Measurements from ENCODE around the gene MSL3. TPM values are rescaled to one million over a fixed set of nuclear protein-coding genes. Genes with fewer than 3 reads are reported as not detected.

Gene MSL3
- total RNA-seq, 1 experiment from 2014 or later = 13.4 TPM

DNA sequence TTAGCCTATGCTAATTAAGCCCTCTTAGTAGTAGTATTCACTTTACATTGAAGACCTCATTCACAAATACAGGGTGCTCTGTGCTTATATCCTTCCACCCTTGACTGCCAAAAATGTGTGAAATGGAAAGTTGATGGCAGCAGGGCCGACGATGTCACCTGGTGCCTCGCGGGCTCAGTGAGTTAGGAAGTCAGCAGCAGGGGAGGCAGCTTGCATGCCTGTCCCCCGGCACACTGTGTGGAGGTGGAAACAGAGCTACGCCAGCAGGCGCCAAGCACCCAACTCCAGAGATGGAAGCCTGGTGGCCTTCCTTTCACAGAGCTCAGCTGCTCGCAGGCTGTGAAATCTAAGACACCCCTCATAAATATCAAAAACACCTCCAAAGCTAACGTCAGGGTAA lies 8.4 kb downstream of the MSL3 start (continued):
- TF ChIP-seq ZNF232 (CRISPR knock-in tag; IDR thresholded peaks at IDR 0.05) (no peak), ZNF263 (CRISPR knock-in tag; IDR thresholded peaks at IDR 0.05; ENCODE audit: low read depth) (no peak), ESRRA (CRISPR knock-in tag; IDR thresholded peaks at IDR 0.05; ENCODE audit: borderline replicate concordance) (no peak)
- TF ChIP-seq, protein P1, sequence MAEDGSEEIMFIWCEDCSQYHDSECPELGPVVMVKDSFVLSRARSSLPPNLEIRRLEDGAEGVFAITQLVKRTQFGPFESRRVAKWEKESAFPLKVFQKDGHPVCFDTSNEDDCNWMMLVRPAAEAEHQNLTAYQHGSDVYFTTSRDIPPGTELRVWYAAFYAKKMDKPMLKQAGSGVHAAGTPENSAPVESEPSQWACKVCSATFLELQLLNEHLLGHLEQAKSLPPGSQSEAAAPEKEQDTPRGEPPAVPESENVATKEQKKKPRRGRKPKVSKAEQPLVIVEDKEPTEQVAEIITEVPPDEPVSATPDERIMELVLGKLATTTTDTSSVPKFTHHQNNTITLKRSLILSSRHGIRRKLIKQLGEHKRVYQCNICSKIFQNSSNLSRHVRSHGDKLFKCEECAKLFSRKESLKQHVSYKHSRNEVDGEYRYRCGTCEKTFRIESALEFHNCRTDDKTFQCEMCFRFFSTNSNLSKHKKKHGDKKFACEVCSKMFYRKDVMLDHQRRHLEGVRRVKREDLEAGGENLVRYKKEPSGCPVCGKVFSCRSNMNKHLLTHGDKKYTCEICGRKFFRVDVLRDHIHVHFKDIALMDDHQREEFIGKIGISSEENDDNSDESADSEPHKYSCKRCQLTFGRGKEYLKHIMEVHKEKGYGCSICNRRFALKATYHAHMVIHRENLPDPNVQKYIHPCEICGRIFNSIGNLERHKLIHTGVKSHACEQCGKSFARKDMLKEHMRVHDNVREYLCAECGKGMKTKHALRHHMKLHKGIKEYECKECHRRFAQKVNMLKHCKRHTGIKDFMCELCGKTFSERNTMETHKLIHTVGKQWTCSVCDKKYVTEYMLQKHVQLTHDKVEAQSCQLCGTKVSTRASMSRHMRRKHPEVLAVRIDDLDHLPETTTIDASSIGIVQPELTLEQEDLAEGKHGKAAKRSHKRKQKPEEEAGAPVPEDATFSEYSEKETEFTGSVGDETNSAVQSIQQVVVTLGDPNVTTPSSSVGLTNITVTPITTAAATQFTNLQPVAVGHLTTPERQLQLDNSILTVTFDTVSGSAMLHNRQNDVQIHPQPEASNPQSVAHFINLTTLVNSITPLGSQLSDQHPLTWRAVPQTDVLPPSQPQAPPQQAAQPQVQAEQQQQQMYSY (CRISPR knock-in tag; IDR thresholded peaks at IDR 0.05) = no peak

DNA sequence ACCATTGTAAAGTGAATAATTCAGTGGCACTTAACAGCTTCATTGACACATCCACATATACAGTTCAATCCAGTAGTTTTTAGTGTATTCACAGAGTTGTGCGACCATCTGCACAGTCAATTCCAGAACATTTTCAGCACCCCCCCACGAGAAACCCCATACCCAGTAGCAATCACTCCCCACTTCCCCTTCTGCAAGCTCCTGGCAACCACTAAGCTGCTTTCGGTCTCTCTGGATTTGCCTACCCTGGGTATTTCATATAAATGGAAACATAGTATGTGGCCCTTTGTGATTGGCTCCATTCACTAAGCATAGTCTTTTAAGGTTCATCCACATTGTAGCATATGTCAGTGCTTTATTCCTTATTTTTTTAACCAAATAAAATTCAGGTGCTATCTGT lies 10.0 kb downstream of the MSL3 start:
- ATAC-seq (no peak), DNase-seq (ENCODE audit: low spot score) (no peak)
- POLR2A ChIA-PET = no interaction called here
- Mint-ChIP-seq H3K36me3 (peaks cover 19% of the 10 kb centered on the region), H3K9me3 (no peaks in the 10 kb centered on the region), H3K4me3 (no peak overlapping the region), H3K27ac (no peak overlapping the region), H3K4me1 (no peaks in the 10 kb centered on the region), H3K27me3 (ENCODE audit: low read depth) (no peaks in the 10 kb centered on the region)
- CTCF ChIA-PET = interaction anchor here (0.5 to 2.2 kb wide), 2 partner anchors 10 to 226 kb away, joined by 4 to 10 read pairs; partner anchors contain the start of gene MSL3
- TF ChIP-seq ETV6 (CRISPR knock-in tag; IDR thresholded peaks at IDR 0.05) (no peak), ATF1 (CRISPR knock-in tag; IDR thresholded peaks at IDR 0.05) (no peak), JAZF1 (CRISPR knock-in tag; IDR thresholded peaks at IDR 0.05) (no peak), FOXP1 (CRISPR knock-in tag; IDR thresholded peaks at IDR 0.05; ENCODE audit: borderline replicate concordance) (no peak), FOXK1 (CRISPR knock-in tag; IDR thresholded peaks at IDR 0.05) (no peak), KAT7 (CRISPR knock-in tag; IDR thresholded peaks at IDR 0.05; ENCODE audit: borderline replicate concordance) (no peak), NR1H2 (CRISPR knock-in tag; IDR thresholded peaks at IDR 0.05) (no peak), ZNF219 (CRISPR knock-in tag; IDR thresholded peaks at IDR 0.05; ENCODE audit: borderline replicate concordance) (no peak), CBFB (CRISPR knock-in tag; IDR thresholded peaks at IDR 0.05; ENCODE audit: low read depth) (no peak), FOXJ3 (CRISPR knock-in tag; IDR thresholded peaks at IDR 0.05; ENCODE audit: borderline replicate concordance) (no peak)
- TF ChIP-seq, protein P2, sequence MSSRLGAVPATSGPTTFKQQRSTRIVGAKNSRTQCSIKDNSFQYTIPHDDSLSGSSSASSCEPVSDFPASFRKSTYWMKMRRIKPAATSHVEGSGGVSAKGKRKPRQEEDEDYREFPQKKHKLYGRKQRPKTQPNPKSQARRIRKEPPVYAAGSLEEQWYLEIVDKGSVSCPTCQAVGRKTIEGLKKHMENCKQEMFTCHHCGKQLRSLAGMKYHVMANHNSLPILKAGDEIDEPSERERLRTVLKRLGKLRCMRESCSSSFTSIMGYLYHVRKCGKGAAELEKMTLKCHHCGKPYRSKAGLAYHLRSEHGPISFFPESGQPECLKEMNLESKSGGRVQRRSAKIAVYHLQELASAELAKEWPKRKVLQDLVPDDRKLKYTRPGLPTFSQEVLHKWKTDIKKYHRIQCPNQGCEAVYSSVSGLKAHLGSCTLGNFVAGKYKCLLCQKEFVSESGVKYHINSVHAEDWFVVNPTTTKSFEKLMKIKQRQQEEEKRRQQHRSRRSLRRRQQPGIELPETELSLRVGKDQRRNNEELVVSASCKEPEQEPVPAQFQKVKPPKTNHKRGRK (CRISPR knock-in tag; IDR thresholded peaks at IDR 0.05; ENCODE audit: borderline replicate concordance) = no peak
- TF ChIP-seq, protein P3, sequence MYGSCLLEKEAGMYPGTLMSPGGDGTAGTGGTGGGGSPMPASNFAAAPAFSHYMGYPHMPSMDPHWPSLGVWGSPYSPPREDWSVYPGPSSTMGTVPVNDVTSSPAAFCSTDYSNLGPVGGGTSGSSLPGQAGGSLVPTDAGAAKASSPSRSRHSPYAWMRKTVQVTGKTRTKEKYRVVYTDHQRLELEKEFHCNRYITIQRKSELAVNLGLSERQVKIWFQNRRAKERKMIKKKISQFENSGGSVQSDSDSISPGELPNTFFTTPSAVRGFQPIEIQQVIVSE (CRISPR knock-in tag; IDR thresholded peaks at IDR 0.05; ENCODE audit: borderline replicate concordance) = no peak
- TF ChIP-seq, protein P4, sequence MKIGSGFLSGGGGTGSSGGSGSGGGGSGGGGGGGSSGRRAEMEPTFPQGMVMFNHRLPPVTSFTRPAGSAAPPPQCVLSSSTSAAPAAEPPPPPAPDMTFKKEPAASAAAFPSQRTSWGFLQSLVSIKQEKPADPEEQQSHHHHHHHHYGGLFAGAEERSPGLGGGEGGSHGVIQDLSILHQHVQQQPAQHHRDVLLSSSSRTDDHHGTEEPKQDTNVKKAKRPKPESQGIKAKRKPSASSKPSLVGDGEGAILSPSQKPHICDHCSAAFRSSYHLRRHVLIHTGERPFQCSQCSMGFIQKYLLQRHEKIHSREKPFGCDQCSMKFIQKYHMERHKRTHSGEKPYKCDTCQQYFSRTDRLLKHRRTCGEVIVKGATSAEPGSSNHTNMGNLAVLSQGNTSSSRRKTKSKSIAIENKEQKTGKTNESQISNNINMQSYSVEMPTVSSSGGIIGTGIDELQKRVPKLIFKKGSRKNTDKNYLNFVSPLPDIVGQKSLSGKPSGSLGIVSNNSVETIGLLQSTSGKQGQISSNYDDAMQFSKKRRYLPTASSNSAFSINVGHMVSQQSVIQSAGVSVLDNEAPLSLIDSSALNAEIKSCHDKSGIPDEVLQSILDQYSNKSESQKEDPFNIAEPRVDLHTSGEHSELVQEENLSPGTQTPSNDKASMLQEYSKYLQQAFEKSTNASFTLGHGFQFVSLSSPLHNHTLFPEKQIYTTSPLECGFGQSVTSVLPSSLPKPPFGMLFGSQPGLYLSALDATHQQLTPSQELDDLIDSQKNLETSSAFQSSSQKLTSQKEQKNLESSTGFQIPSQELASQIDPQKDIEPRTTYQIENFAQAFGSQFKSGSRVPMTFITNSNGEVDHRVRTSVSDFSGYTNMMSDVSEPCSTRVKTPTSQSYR (CRISPR knock-in tag; IDR thresholded peaks at IDR 0.05) = no peak
- TF ChIP-seq, protein P5, sequence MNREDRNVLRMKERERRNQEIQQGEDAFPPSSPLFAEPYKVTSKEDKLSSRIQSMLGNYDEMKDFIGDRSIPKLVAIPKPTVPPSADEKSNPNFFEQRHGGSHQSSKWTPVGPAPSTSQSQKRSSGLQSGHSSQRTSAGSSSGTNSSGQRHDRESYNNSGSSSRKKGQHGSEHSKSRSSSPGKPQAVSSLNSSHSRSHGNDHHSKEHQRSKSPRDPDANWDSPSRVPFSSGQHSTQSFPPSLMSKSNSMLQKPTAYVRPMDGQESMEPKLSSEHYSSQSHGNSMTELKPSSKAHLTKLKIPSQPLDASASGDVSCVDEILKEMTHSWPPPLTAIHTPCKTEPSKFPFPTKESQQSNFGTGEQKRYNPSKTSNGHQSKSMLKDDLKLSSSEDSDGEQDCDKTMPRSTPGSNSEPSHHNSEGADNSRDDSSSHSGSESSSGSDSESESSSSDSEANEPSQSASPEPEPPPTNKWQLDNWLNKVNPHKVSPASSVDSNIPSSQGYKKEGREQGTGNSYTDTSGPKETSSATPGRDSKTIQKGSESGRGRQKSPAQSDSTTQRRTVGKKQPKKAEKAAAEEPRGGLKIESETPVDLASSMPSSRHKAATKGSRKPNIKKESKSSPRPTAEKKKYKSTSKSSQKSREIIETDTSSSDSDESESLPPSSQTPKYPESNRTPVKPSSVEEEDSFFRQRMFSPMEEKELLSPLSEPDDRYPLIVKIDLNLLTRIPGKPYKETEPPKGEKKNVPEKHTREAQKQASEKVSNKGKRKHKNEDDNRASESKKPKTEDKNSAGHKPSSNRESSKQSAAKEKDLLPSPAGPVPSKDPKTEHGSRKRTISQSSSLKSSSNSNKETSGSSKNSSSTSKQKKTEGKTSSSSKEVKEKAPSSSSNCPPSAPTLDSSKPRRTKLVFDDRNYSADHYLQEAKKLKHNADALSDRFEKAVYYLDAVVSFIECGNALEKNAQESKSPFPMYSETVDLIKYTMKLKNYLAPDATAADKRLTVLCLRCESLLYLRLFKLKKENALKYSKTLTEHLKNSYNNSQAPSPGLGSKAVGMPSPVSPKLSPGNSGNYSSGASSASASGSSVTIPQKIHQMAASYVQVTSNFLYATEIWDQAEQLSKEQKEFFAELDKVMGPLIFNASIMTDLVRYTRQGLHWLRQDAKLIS (CRISPR knock-in tag; IDR thresholded peaks at IDR 0.05; ENCODE audit: borderline replicate concordance) = no peak
- TF ChIP-seq, protein P1 (CRISPR knock-in tag; IDR thresholded peaks at IDR 0.05) = no peak
- TF ChIP-seq, protein P6, sequence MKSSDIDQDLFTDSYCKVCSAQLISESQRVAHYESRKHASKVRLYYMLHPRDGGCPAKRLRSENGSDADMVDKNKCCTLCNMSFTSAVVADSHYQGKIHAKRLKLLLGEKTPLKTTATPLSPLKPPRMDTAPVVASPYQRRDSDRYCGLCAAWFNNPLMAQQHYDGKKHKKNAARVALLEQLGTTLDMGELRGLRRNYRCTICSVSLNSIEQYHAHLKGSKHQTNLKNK (CRISPR knock-in tag; IDR thresholded peaks at IDR 0.05) = no peak
